ENCODE results near the gene CYP2A6. TPM values are rescaled to one million over a fixed set of nuclear protein-coding genes. Genes with fewer than 3 reads are reported as not detected.
A peak's percentile ranks its signal among the peaks of the same experiment; 100 is the strongest.

The CYP2A6 gene
- total RNA-seq, 4 donors from 2014 or later, result not detected

GRCh38 chr19:40804783-40805242 is 45.4 kb downstream of the CYP2A6 start:
- Histone ChIP-seq H3K27ac (peak overlapping the region in 3 of 4 donors; percentile 95 to 99 (median 98)), H3K36me3 (peaks cover 0 to 39% of the 10 kb centered on the region in 2 donors), H3K4me3 (no peak overlapping the region), H3K27me3 (no peaks in the 10 kb centered on the region), H3K4me1 (peaks cover 16 to 100% (median 86%) of the 10 kb centered on the region in 3 donors), H3K9me3 (no peaks in the 10 kb centered on the region)
- no peak for ATAC-seq
- 10 to 35% methylated on average over 2 of the region's 7 CpGs for WGBS, 2 donors (ENCODE audit: low coverage in 1 of 2)
- TF ChIP-seq EP300 (IDR thresholded peaks at IDR 0.05), result no peak
- TF ChIP-seq, protein P1, sequence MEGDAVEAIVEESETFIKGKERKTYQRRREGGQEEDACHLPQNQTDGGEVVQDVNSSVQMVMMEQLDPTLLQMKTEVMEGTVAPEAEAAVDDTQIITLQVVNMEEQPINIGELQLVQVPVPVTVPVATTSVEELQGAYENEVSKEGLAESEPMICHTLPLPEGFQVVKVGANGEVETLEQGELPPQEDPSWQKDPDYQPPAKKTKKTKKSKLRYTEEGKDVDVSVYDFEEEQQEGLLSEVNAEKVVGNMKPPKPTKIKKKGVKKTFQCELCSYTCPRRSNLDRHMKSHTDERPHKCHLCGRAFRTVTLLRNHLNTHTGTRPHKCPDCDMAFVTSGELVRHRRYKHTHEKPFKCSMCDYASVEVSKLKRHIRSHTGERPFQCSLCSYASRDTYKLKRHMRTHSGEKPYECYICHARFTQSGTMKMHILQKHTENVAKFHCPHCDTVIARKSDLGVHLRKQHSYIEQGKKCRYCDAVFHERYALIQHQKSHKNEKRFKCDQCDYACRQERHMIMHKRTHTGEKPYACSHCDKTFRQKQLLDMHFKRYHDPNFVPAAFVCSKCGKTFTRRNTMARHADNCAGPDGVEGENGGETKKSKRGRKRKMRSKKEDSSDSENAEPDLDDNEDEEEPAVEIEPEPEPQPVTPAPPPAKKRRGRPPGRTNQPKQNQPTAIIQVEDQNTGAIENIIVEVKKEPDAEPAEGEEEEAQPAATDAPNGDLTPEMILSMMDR (IDR thresholded peaks at IDR 0.05), result no peak
- TF ChIP-seq POLR2A (IDR thresholded peaks at IDR 0.05), result no peak
- TF ChIP-seq POLR2AphosphoS5 (IDR thresholded peaks at IDR 0.05), result no peak

- no peaks in the 10 kb centered on the region for H3K27me3 ChIP-seq
- TF ChIP-seq EP300 (IDR thresholded peaks at IDR 0.05), result no peak
- no peak for ATAC-seq
- peak overlapping the region; percentile 21 to 99 (median 96) for H3K27ac ChIP-seq
- no peaks in the 10 kb centered on the region for H3K9me3 ChIP-seq
- peaks cover 0 to 33% of the 10 kb centered on the region in 2 donors for H3K36me3 ChIP-seq
- H3K4me1 ChIP-seq, result peaks cover 16 to 93% (median 81%) of the 10 kb centered on the region in 3 donors
- 17 to 54% methylated on average over 1 to 4 of the region's 6 CpGs for WGBS, 2 donors (ENCODE audit: low coverage in 1 of 2)
- peak overlapping the region in 1 of 2 donors; percentile 39 for H3K4me3 ChIP-seq
Measured at GRCh38 chr19:40803857-40804782, 46.1 kb downstream of the CYP2A6 start.

- ATAC-seq, result no peak
- no peaks in the 10 kb centered on the region for H3K9me3 ChIP-seq
- H3K27me3 ChIP-seq, result no peaks in the 10 kb centered on the region
- H3K4me3 ChIP-seq, result peak overlapping the region in 1 of 2 donors; percentile 39
- peak overlapping the region; percentile 21 to 99 (median 96) for H3K27ac ChIP-seq
- TF ChIP-seq EP300 (IDR thresholded peaks at IDR 0.05), result no peak
- TF ChIP-seq POLR2A (IDR thresholded peaks at IDR 0.05), result no peak
- TF ChIP-seq, protein P1 (IDR thresholded peaks at IDR 0.05), result no peak
- no peak for TF ChIP-seq POLR2AphosphoS5 (IDR thresholded peaks at IDR 0.05)
- WGBS, 2 donors (ENCODE audit: low coverage in 1 of 2), result 24% methylated on average over 4 of the region's 9 CpGs; no CpG with 5 or more reads in 1 of the 2 donors
- peaks cover 0 to 24% of the 10 kb centered on the region in 2 donors for H3K36me3 ChIP-seq
- peaks cover 16 to 86% (median 76%) of the 10 kb centered on the region in 3 donors for H3K4me1 ChIP-seq
Measured at GRCh38 chr19:40803170-40803856, 46.9 kb downstream of the CYP2A6 start.

GRCh38 chr19:40802300-40803169 is 47.7 kb downstream of the CYP2A6 start:
- peak; percentile 13 for ATAC-seq
- WGBS, 2 donors (ENCODE audit: low coverage in 1 of 2), result 0 to 38% methylated on average over 1 of the region's 11 CpGs
- H3K27me3 ChIP-seq, result no peaks in the 10 kb centered on the region
- H3K27ac ChIP-seq, result peak overlapping the region; percentile 21 to 99 (median 96)
- H3K36me3 ChIP-seq, result peaks cover 0 to 17% of the 10 kb centered on the region in 2 donors
- peaks cover 16 to 86% (median 75%) of the 10 kb centered on the region in 3 donors for H3K4me1 ChIP-seq
- TF ChIP-seq EP300 (IDR thresholded peaks at IDR 0.05) (no peak), POLR2AphosphoS5 (IDR thresholded peaks at IDR 0.05) (peak; percentile 8)
- peak overlapping the region; percentile 2 to 39 for H3K4me3 ChIP-seq
- no peaks in the 10 kb centered on the region for H3K9me3 ChIP-seq

DNA sequence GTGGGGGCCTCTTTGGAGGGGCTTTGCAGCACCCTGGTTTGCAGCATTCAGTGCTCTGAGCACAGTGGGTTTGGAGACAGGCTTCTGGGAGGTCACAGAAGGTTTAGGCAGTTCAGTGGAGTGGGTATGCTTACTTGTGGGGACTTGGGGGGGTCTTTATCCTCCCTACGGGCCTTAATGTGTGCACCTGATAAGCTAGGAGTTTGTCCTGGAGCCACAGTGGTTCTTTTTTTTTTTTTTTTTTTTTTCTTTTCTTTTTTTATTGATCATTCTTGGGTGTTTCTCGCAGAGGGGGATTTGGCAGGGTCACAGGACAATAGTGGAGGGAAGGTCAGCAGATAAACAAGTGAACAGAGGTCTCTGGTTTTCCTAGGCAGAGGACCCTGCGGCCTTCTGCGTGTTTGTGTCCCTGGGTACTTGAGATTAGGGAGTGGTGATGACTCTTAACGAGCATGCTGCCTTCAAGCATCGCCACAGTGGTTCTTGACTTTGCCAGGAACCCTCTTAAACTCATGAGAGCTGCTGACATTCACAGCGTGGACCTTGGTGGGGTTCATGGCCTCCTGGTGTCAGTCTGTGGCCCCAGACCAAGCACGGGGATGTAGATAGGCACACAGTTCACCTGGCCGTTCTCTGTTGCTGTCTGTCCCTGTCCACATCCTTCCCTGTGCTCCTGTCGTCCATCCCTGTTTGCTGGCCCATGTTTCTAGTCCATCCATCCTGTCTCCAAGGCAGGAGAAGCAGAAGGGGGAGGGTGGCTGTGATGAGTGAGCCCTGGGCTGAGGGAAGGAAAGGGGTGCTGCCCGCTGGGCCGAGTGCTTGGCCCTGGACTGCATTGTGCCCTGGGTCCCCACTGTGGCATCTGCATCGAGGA is 48.6 kb downstream of the CYP2A6 start:
- H3K4me3 ChIP-seq, result peak overlapping the region in 1 of 2 donors; percentile 97
- H3K27me3 ChIP-seq, result no peaks in the 10 kb centered on the region
- WGBS, 2 donors (ENCODE audit: low coverage in 1 of 2), result 25% methylated on average over 6 of the region's 13 CpGs; no CpG with 5 or more reads in 1 of the 2 donors
- ATAC-seq, result no peak
- peak overlapping the region; percentile 21 to 99 (median 96) for H3K27ac ChIP-seq
- TF ChIP-seq POLR2AphosphoS5 (IDR thresholded peaks at IDR 0.05) (no peak), POLR2A (IDR thresholded peaks at IDR 0.05) (no peak), EP300 (IDR thresholded peaks at IDR 0.05) (no peak)
- TF ChIP-seq, protein P1 (IDR thresholded peaks at IDR 0.05), result no peak
- H3K36me3 ChIP-seq, result peaks cover 0 to 12% of the 10 kb centered on the region in 2 donors
- H3K9me3 ChIP-seq, result no peaks in the 10 kb centered on the region
- H3K4me1 ChIP-seq, result peaks cover 16 to 80% (median 67%) of the 10 kb centered on the region in 3 donors

Measured in gastroesophageal sphincter (tissue), 4 donors.